ENCODE measurements around the gene PIGA.
"Not testable (repeated sequence)": the region's sequence is repeated elsewhere in the genome, so short reads cannot be mapped to it uniquely, and the experiment has no call there.

The PIGA gene

GRCh38 chrX:15292861-15293260, 42.5 kb downstream of the PIGA start:
- TF ChIP-seq CTCF (IDR thresholded peaks at IDR 0.05; ENCODE audit: low read depth, low read length) = no peak
- no peak overlapping the region for H3K4me3 ChIP-seq (ENCODE audit: low read depth, low read length)

- no peak overlapping the region for H3K4me3 ChIP-seq (ENCODE audit: low read depth, low read length)
- no peak for TF ChIP-seq CTCF (IDR thresholded peaks at IDR 0.05; ENCODE audit: low read depth, low read length)
Measured at GRCh38 chrX:15277604-15278003, 57.7 kb downstream of the PIGA start.

DNA sequence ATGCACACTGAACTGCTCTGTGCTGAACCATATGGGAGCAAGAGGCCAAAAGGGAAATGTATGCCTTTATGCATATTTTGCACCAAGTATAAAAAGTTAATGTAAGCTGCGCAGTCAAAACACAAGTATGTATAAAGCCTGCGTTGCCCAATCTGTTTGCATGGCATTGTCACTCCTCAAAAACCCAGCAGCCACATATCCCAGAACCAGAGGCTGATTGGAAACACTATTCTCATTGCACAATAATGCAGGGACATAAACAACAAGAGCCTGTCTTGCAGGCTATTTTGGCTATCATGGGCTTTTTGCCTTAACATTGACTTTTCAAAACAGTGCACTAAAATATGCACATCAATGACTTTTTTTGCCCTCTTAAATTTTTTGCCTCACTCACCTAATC, 60.4 kb downstream of the PIGA start:
- no peak overlapping the region for H3K4me3 ChIP-seq (ENCODE audit: low read depth, low read length)
- no peak for TF ChIP-seq CTCF (IDR thresholded peaks at IDR 0.05; ENCODE audit: low read depth, low read length)

DNA sequence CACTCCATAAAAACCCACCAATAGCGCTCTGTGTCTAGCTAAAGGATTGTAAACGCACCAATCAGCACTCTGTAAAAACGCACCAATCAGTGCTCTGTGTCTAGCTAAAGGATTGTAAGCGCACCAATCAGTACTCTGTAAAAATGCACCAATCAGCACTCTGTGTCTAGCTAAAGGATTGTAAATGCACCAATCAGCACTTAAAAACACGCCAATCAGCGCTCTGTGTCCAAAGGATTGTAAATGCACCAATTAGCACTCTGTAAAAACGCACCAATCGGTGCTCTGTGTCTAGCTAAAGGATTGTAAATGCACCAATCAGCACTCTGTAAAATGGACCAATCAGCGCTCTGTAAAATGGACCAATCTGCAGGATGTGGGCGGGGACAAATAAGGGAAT, 62.0 kb downstream of the PIGA start:
- not testable (repeated sequence) for H3K4me3 ChIP-seq (ENCODE audit: low read depth, low read length)

GRCh38 chrX:15271757-15272156, 63.6 kb downstream of the PIGA start:
- H3K4me3 ChIP-seq (ENCODE audit: low read depth, low read length) = no peak overlapping the region
- TF ChIP-seq CTCF (IDR thresholded peaks at IDR 0.05; ENCODE audit: low read depth, low read length) = no peak

GRCh38 chrX:15269618-15270521, 65.5 kb downstream of the PIGA start, which contains the start of gene ASB9:
Gene ASB9, minus strand, starts transcription at chrX:15270083. Its CDS starts 209 bp downstream, at chrX:15269874.
- TF ChIP-seq CTCF (IDR thresholded peaks at IDR 0.05; ENCODE audit: low read depth, low read length) = no peak

More at GRCh38 chrX:15269618-15270521, 65.5 kb downstream of the PIGA start, which contains the start of gene ASB9:
- H3K4me3 ChIP-seq (ENCODE audit: low read depth, low read length) = no peak within 1 kb of the TSS

Measured in WI38 (cell line).